Measurements from ENCODE around the gene PRR4.

The PRR4 gene

DNA sequence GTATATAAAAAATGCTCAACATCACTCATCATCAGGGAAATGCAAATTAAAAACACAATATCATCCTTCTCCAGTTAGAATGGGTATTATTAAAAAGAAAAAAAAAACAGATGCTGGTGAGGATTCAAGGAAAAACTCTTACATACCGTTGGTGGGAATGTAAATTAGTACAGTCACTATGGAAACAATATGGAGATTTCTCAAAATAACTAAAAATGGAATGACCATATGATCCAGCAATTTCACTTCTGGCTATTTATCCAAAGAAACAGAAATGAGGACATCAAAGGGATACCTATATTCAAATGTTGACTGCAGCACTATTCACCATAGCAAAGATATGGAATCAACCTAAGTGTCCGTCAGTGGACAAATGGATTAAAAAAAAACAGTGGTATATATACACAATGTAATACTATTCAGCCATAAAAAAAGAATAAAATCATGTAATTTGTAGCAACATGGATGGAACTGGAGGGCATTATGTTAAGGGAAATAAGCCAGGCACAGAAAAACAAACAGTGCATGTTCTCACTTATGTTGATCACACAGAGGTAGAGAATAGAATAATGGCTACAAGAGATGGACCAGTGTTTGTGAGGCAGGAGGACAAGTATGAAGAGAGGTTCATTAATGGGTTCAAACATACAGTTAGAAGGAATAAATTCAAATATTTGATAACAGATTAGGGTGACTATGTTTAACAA lies 14.4 kb upstream of the PRR4 start:
- no peaks in the 10 kb centered on the region for H3K4me1 ChIP-seq (ENCODE audit: control extremely low read depth in 1 of 4, control insufficient read depth in 4 of 4, insufficient read depth in 4 of 4, low read length in 3 of 4)
- DNase-seq: no peak
- no CpG with 5 or more reads among the region's 2 CpGs for WGBS (ENCODE audit: insufficient coverage)
- peaks cover 1 to 29% (median 7%) of the 10 kb centered on the region in 5 experiments for H3K9me3 ChIP-seq (ENCODE audit: control extremely low read depth in 1 of 5, control insufficient read depth in 4 of 5, insufficient read depth in 2 of 5, low read depth in 1 of 5, low read length in 4 of 5)
- CTCF ChIA-PET: no interaction called here
- no peak overlapping the region for H3K27ac ChIP-seq (ENCODE audit: insufficient read depth in 1 of 2, low read depth in 1 of 2, low read length in 2 of 2, poor library complexity in 1 of 2, severe bottlenecking in 2 of 2)
- no peaks in the 10 kb centered on the region for H3K27me3 ChIP-seq (replicated peaks in 2 of 5; ENCODE audit: control insufficient read depth in 4 of 5, insufficient read depth in 5 of 5, low read length in 4 of 5)
- H3K36me3 ChIP-seq (ENCODE audit: control insufficient read depth in 4 of 4, insufficient read depth in 4 of 4, low read length in 3 of 4): peaks cover 2 to 21% (median 10%) of the 10 kb centered on the region in 4 experiments
- POLR2A ChIA-PET: no interaction called here
- H3K4me3 ChIP-seq (ENCODE audit: control insufficient read depth in 1 of 7, extremely low read depth in 1 of 7, insufficient read depth in 4 of 7, low read depth in 2 of 7, low read length in 6 of 7): no peak overlapping the region

GRCh38 chr12:10861366-10861765 lies 12.1 kb upstream of the PRR4 start:
- peaks cover 1 to 47% (median 18%) of the 10 kb centered on the region in 5 experiments for H3K9me3 ChIP-seq (ENCODE audit: control extremely low read depth in 1 of 5, control insufficient read depth in 4 of 5, insufficient read depth in 2 of 5, low read depth in 1 of 5, low read length in 4 of 5)
- no peak for DNase-seq
- H3K4me1 ChIP-seq (ENCODE audit: control extremely low read depth in 1 of 4, control insufficient read depth in 4 of 4, insufficient read depth in 4 of 4, low read length in 3 of 4): no peaks in the 10 kb centered on the region
- H3K4me3 ChIP-seq (ENCODE audit: control insufficient read depth in 1 of 7, extremely low read depth in 1 of 7, insufficient read depth in 4 of 7, low read depth in 2 of 7, low read length in 6 of 7): no peak overlapping the region
- peaks cover 4 to 36% (median 7%) of the 10 kb centered on the region in 4 experiments for H3K36me3 ChIP-seq (ENCODE audit: control insufficient read depth in 4 of 4, insufficient read depth in 4 of 4, low read length in 3 of 4)
- WGBS (ENCODE audit: insufficient coverage): 95% methylated on average over 2 of the region's 2 CpGs
- CTCF ChIA-PET: no interaction called here
- no peaks in the 10 kb centered on the region for H3K27me3 ChIP-seq (replicated peaks in 2 of 5; ENCODE audit: control insufficient read depth in 4 of 5, insufficient read depth in 5 of 5, low read length in 4 of 5)
- POLR2A ChIA-PET: no interaction called here
- no peak overlapping the region for H3K27ac ChIP-seq (ENCODE audit: insufficient read depth in 1 of 2, low read depth in 1 of 2, low read length in 2 of 2, poor library complexity in 1 of 2, severe bottlenecking in 2 of 2)

- ChIA-PET POLR2A (no interaction called here), CTCF (no interaction called here)
- Histone ChIP-seq H3K4me3 (ENCODE audit: control insufficient read depth in 1 of 7, extremely low read depth in 1 of 7, insufficient read depth in 4 of 7, low read depth in 2 of 7, low read length in 6 of 7) (no peak overlapping the region), H3K4me1 (ENCODE audit: control extremely low read depth in 1 of 4, control insufficient read depth in 4 of 4, insufficient read depth in 4 of 4, low read length in 3 of 4) (no peaks in the 10 kb centered on the region), H3K27ac (ENCODE audit: insufficient read depth in 1 of 2, low read depth in 1 of 2, low read length in 2 of 2, poor library complexity in 1 of 2, severe bottlenecking in 2 of 2) (no peak overlapping the region), H3K9me3 (ENCODE audit: control extremely low read depth in 1 of 5, control insufficient read depth in 4 of 5, insufficient read depth in 2 of 5, low read depth in 1 of 5, low read length in 4 of 5) (peaks cover 0 to 38% (median 22%) of the 10 kb centered on the region in 5 experiments), H3K36me3 (ENCODE audit: control insufficient read depth in 4 of 4, insufficient read depth in 4 of 4, low read length in 3 of 4) (peaks cover 2 to 39% (median 10%) of the 10 kb centered on the region in 4 experiments), H3K27me3 (replicated peaks in 2 of 5; ENCODE audit: control insufficient read depth in 4 of 5, insufficient read depth in 5 of 5, low read length in 4 of 5) (no peaks in the 10 kb centered on the region)
- DNase-seq: no peak
- WGBS (ENCODE audit: insufficient coverage): 100% methylated on average over 2 of the region's 2 CpGs
These were observed 6.5 kb upstream of the PRR4 start for GRCh38 chr12:10855807-10856206.

DNA sequence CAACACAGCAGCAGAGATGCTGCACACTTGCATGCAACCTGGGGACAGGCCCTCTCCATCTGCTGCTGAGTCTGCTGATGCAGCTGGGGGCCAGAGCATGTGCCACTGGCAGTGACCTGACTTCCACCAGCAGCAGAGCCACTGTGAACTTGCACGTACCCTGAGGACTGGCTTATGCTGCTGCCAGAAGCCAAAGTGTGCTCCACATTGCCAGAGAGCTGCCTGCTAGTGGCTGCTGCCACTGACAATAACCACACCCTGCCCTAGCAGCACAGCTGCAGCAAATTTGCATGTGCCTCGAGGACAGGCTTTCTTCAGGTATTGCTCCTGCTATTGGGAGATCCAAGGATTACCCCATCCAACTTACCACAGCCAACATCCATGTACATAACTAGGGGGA lies 4.5 kb upstream of the PRR4 start:
- peaks cover 0 to 10% (median 0%) of the 10 kb centered on the region in 4 experiments for H3K4me1 ChIP-seq (ENCODE audit: control extremely low read depth in 1 of 4, control insufficient read depth in 4 of 4, insufficient read depth in 4 of 4, low read length in 3 of 4)
- peaks cover 2 to 33% (median 10%) of the 10 kb centered on the region in 4 experiments for H3K36me3 ChIP-seq (ENCODE audit: control insufficient read depth in 4 of 4, insufficient read depth in 4 of 4, low read length in 3 of 4)
- H3K27ac ChIP-seq (ENCODE audit: insufficient read depth in 1 of 2, low read depth in 1 of 2, low read length in 2 of 2, poor library complexity in 1 of 2, severe bottlenecking in 2 of 2): no peak overlapping the region
- DNase-seq: no peak
- no peak overlapping the region for H3K4me3 ChIP-seq (ENCODE audit: control insufficient read depth in 1 of 7, extremely low read depth in 1 of 7, insufficient read depth in 4 of 7, low read depth in 2 of 7, low read length in 6 of 7)
- no peaks in the 10 kb centered on the region for H3K27me3 ChIP-seq (replicated peaks in 2 of 5; ENCODE audit: control insufficient read depth in 4 of 5, insufficient read depth in 5 of 5, low read length in 4 of 5)
- 100% methylated on average over 1 of the region's 2 CpGs for WGBS (ENCODE audit: insufficient coverage)
- peaks cover 0 to 32% (median 19%) of the 10 kb centered on the region in 5 experiments for H3K9me3 ChIP-seq (ENCODE audit: control extremely low read depth in 1 of 5, control insufficient read depth in 4 of 5, insufficient read depth in 2 of 5, low read depth in 1 of 5, low read length in 4 of 5)
- ChIA-PET POLR2A (no interaction called here), CTCF (interaction anchor here (0.6 kb wide), 1 partner anchor 1266 kb away, joined by 3 read pairs; no protein-coding TSS in a partner anchor)

DNA sequence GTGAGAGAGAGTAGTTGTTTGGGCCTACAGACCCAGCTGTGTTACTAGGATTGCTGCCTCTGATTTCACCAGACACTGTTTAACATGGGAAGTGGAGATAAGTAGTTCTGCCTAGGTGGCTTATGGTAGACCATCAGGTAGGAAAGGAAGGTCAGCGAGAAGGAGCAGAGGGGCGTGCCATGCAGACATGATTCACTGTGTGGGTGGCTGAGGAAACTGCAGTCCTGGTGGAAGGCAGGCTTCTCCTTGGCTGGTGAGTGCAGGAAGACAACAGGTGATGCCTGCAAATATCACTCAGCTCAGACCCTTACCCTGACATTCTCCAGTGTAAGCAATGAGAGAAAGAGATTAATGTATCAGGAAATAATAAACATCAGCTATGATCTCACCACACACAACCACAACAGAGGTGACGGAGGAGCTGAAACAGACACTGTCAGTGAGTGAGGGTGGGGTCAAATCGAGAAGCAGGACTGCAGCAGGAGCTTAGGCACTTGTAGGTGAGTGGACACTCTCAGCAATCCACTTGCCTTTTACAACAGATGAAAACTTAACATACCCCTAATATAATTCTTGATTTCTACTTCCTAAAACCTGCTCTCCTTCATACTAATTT lies 2.1 kb upstream of the PRR4 start:
- H3K9me3 ChIP-seq (ENCODE audit: control extremely low read depth in 1 of 5, control insufficient read depth in 4 of 5, insufficient read depth in 2 of 5, low read depth in 1 of 5, low read length in 4 of 5): peaks cover 0 to 9% (median 7%) of the 10 kb centered on the region in 5 experiments
- peaks cover 0 to 10% (median 0%) of the 10 kb centered on the region in 4 experiments for H3K4me1 ChIP-seq (ENCODE audit: control extremely low read depth in 1 of 4, control insufficient read depth in 4 of 4, insufficient read depth in 4 of 4, low read length in 3 of 4)
- H3K36me3 ChIP-seq (ENCODE audit: control insufficient read depth in 4 of 4, insufficient read depth in 4 of 4, low read length in 3 of 4): peaks cover 0 to 17% (median 8%) of the 10 kb centered on the region in 4 experiments
- 100% methylated on average over 3 of the region's 4 CpGs for WGBS (ENCODE audit: insufficient coverage)
- DNase-seq: no peak
- no peaks in the 10 kb centered on the region for H3K27me3 ChIP-seq (replicated peaks in 2 of 5; ENCODE audit: control insufficient read depth in 4 of 5, insufficient read depth in 5 of 5, low read length in 4 of 5)
- POLR2A ChIA-PET: no interaction called here
- CTCF ChIA-PET: no interaction called here
- no peak overlapping the region for H3K4me3 ChIP-seq (ENCODE audit: control insufficient read depth in 1 of 7, extremely low read depth in 1 of 7, insufficient read depth in 4 of 7, low read depth in 2 of 7, low read length in 6 of 7)
- H3K27ac ChIP-seq (ENCODE audit: insufficient read depth in 1 of 2, low read depth in 1 of 2, low read length in 2 of 2, poor library complexity in 1 of 2, severe bottlenecking in 2 of 2): no peak overlapping the region

DNA sequence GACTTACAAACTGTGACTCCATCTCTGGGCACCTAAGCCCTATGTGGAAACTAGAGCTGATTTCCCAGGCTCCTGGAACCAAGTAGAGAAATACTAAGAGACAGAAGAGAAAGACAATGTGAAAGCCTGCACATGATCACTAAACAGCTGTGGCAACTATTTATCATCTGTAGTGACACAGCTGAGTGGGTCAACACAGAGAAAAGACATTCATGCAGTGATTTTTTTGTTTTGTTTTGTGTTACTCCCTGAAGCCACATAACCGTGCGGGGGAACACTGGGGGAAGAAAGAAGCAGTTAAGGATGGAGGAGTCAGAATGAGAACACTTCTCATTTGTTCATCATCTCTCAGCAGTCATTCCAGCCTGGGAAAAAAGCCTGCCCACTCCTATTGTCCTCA lies 1.5 kb downstream of the PRR4 start:
- peaks cover 0 to 10% (median 0%) of the 10 kb centered on the region in 4 experiments for H3K4me1 ChIP-seq (ENCODE audit: control extremely low read depth in 1 of 4, control insufficient read depth in 4 of 4, insufficient read depth in 4 of 4, low read length in 3 of 4)
- ChIA-PET POLR2A (interaction anchor here (0.6 kb wide), 1 partner anchor 58 kb away, joined by 3 read pairs; no protein-coding TSS in a partner anchor), CTCF (no interaction called here)
- no peak for DNase-seq
- peaks cover 0 to 9% (median 2%) of the 10 kb centered on the region in 4 experiments for H3K36me3 ChIP-seq (ENCODE audit: control insufficient read depth in 4 of 4, insufficient read depth in 4 of 4, low read length in 3 of 4)
- H3K4me3 ChIP-seq (ENCODE audit: control insufficient read depth in 1 of 7, extremely low read depth in 1 of 7, insufficient read depth in 4 of 7, low read depth in 2 of 7, low read length in 6 of 7): no peak overlapping the region
- H3K9me3 ChIP-seq (ENCODE audit: control extremely low read depth in 1 of 5, control insufficient read depth in 4 of 5, insufficient read depth in 2 of 5, low read depth in 1 of 5, low read length in 4 of 5): peaks cover 0 to 3% (median 0%) of the 10 kb centered on the region in 5 experiments
- no peak overlapping the region for H3K27ac ChIP-seq (ENCODE audit: insufficient read depth in 1 of 2, low read depth in 1 of 2, low read length in 2 of 2, poor library complexity in 1 of 2, severe bottlenecking in 2 of 2)
- no peaks in the 10 kb centered on the region for H3K27me3 ChIP-seq (replicated peaks in 2 of 5; ENCODE audit: control insufficient read depth in 4 of 5, insufficient read depth in 5 of 5, low read length in 4 of 5)
- 50% methylated on average over 2 of the region's 2 CpGs for WGBS (ENCODE audit: insufficient coverage)

DNA sequence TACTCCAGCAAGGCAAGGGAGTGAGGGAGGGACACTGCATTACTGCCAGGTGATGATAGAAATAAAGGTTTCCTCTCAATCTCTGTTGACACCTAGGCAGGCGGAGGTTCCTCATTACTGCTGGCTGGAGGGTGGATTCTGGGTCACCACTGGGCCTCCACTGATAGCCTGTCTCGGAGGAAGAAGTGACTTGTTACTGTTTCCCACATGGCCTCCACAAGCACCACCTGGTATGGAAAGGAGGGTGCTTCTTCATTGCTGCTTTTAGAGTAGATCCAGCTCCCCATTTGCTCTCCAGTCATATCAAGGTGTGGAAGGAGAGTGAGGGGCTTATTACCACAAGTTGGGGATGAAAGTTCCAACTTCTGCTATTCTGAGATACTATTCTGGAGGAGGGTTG lies 6.4 kb downstream of the PRR4 start:
- ChIA-PET CTCF (no interaction called here), POLR2A (interaction anchor here (0.6 kb wide), 1 partner anchor 557 kb away, joined by 3 read pairs; no protein-coding TSS in a partner anchor)
- Histone ChIP-seq H3K9me3 (ENCODE audit: control extremely low read depth in 1 of 5, control insufficient read depth in 4 of 5, insufficient read depth in 2 of 5, low read depth in 1 of 5, low read length in 4 of 5) (peaks cover 0 to 4% (median 0%) of the 10 kb centered on the region in 5 experiments), H3K36me3 (ENCODE audit: control insufficient read depth in 4 of 4, insufficient read depth in 4 of 4, low read length in 3 of 4) (peaks cover 0 to 15% (median 2%) of the 10 kb centered on the region in 4 experiments), H3K4me1 (ENCODE audit: control extremely low read depth in 1 of 4, control insufficient read depth in 4 of 4, insufficient read depth in 4 of 4, low read length in 3 of 4) (no peaks in the 10 kb centered on the region), H3K4me3 (ENCODE audit: control insufficient read depth in 1 of 7, extremely low read depth in 1 of 7, insufficient read depth in 4 of 7, low read depth in 2 of 7, low read length in 6 of 7) (no peak overlapping the region), H3K27me3 (replicated peaks in 2 of 5; ENCODE audit: control insufficient read depth in 4 of 5, insufficient read depth in 5 of 5, low read length in 4 of 5) (no peaks in the 10 kb centered on the region), H3K27ac (ENCODE audit: insufficient read depth in 1 of 2, low read depth in 1 of 2, low read length in 2 of 2, poor library complexity in 1 of 2, severe bottlenecking in 2 of 2) (no peak overlapping the region)
- 100% methylated on average over 1 of the region's 2 CpGs for WGBS (ENCODE audit: insufficient coverage)
- DNase-seq: no peak
